Frontal cortex (tissue), 4 donors: ENCODE data around the gene TNNC2. TPM values are rescaled to one million over a fixed set of nuclear protein-coding genes. Genes with fewer than 3 reads are reported as not detected.
"Not testable (repeated sequence)": the region's sequence is repeated elsewhere in the genome, so short reads cannot be mapped to it uniquely, and the experiment has no call there.

Experiments used
- DNase-seq, 2 donors: peaks; one replicate each; pipeline ENCODE4 v3.0.0; 2012; ENCODE audit warnings: low spot score in 2 of 2
- FAIRE-seq: peaks from 2 replicates; lab custom pipeline; 2012; peaks lifted over from hg19 to GRCh38; lab: Jason Lieb, UNC
- total RNA-seq: library from RNA; depleted of rRNA; stranded (reverse); fragments of >200 nt; gene quantifications from one replicate; pipeline ENCODE4 v1.2.3, GENCODE V29; 2014
- donor health status: control.
- donor health status: control.
- donor health status: control.

TNNC2 gene
- total RNA-seq, 1 donor from 2014 or later, result not detected

GRCh38 chr20:45823949-45824835 lies 2.9 kb downstream of the TNNC2 start:
- FAIRE-seq (no peak), DNase-seq (peak in 1 of 2 donors; percentile 59)

GRCh38 chr20:45822857-45823256 lies 4.3 kb downstream of the TNNC2 start:
- FAIRE-seq (no peak), DNase-seq (no peak)

GRCh38 chr20:45821947-45822346 lies 5.2 kb downstream of the TNNC2 start:
- FAIRE-seq (no peak), DNase-seq (no peak)

- DNase-seq, result no peak
- FAIRE-seq, result no peak
Measured at GRCh38 chr20:45819466-45819865, 7.6 kb downstream of the TNNC2 start.

- DNase-seq, result no peak
- no peak for FAIRE-seq
Measured at GRCh38 chr20:45818239-45818638, 8.9 kb downstream of the TNNC2 start.

- FAIRE-seq (no peak), DNase-seq (no peak)
Measured at GRCh38 chr20:45817376-45818194, 9.5 kb downstream of the TNNC2 start.

- no peak for FAIRE-seq
Measured at GRCh38 chr20:45816951-45817350, 10.2 kb downstream of the TNNC2 start.

GRCh38 chr20:45814314-45814713 lies 12.8 kb downstream of the TNNC2 start:
- DNase-seq, result no peak
- FAIRE-seq, result no peak

More at GRCh38 chr20:45816951-45817350, 10.2 kb downstream of the TNNC2 start:
- DNase-seq, result no peak

- no peak for DNase-seq
Measured at GRCh38 chr20:45813489-45813888, 13.6 kb downstream of the TNNC2 start.

GRCh38 chr20:45813006-45813340 lies 14.1 kb downstream of the TNNC2 start:
- DNase-seq (no peak), FAIRE-seq (no peak)

More at GRCh38 chr20:45813489-45813888, 13.6 kb downstream of the TNNC2 start:
- no peak for FAIRE-seq

GRCh38 chr20:45812157-45813005 lies 14.7 kb downstream of the TNNC2 start, which contains the start of gene UBE2C:
UBE2C (plus strand) TSS chr20:45812644; CDS start chr20:45812696, 52 bp downstream.
- peak; percentile 94 to 98 for DNase-seq
- peak; percentile 97 for FAIRE-seq

GRCh38 chr20:45810191-45810970 lies 16.7 kb downstream of the TNNC2 start:
- no peak for FAIRE-seq
- no peak for DNase-seq

- FAIRE-seq, result no peak
Measured at GRCh38 chr20:45801851-45802250, 25.3 kb downstream of the TNNC2 start.

GRCh38 chr20:45798935-45799642 lies 28.0 kb downstream of the TNNC2 start:
- DNase-seq (peak in 1 of 2 donors; percentile 56), FAIRE-seq (no peak)

More at GRCh38 chr20:45801851-45802250, 25.3 kb downstream of the TNNC2 start:
- DNase-seq, result no peak

GRCh38 chr20:45797955-45798354 lies 29.2 kb downstream of the TNNC2 start:
- DNase-seq, FAIRE-seq: not testable (repeated sequence)

GRCh38 chr20:45797510-45797909 lies 29.6 kb downstream of the TNNC2 start:
- not testable (repeated sequence) for DNase-seq, FAIRE-seq

- DNase-seq (no peak), FAIRE-seq (no peak)
Measured at GRCh38 chr20:45796337-45797065, 30.6 kb downstream of the TNNC2 start.
